Putamen (tissue), 1 donor: ENCODE measurements around the gene FXN.
A peak's percentile ranks its signal among the peaks of the same experiment; 100 is the strongest.
"Not testable (repeated sequence)": the region's sequence is repeated elsewhere in the genome, so short reads cannot be mapped to it uniquely, and the experiment has no call there.

ENCODE experiments used
- DNase-seq: peaks from one replicate; pipeline ENCODE4 v3.0.0-alpha.2; 2016; ENCODE audit warnings: low spot score

Gene FXN

GRCh38 chr9:69104830-69105527, 69.4 kb downstream of the FXN start:
- DNase-seq: no peak

GRCh38 chr9:69107771-69108170, 72.2 kb downstream of the FXN start:
- no peak for DNase-seq

GRCh38 chr9:69108706-69109105, 73.2 kb downstream of the FXN start:
- not testable (repeated sequence) for DNase-seq

GRCh38 chr9:69109152-69109551, 73.6 kb downstream of the FXN start:
- DNase-seq: no peak

GRCh38 chr9:69112646-69113045, 77.1 kb downstream of the FXN start:
- DNase-seq: not testable (repeated sequence)

GRCh38 chr9:69115621-69116020, 80.1 kb downstream of the FXN start:
- DNase-seq: no peak

GRCh38 chr9:69118656-69119055, 83.1 kb downstream of the FXN start:
- no peak for DNase-seq

- DNase-seq: no peak
These were observed 85.0 kb downstream of the FXN start for GRCh38 chr9:69120380-69121154.

- DNase-seq: peak; percentile 52
These were observed 85.9 kb downstream of the FXN start for GRCh38 chr9:69121155-69122081.

GRCh38 chr9:69122082-69122548, 86.6 kb downstream of the FXN start:
- peak; percentile 86 for DNase-seq

- DNase-seq: no peak
These were observed 87.1 kb downstream of the FXN start for GRCh38 chr9:69122549-69123141.

GRCh38 chr9:69130456-69131441, 95.2 kb downstream of the FXN start:
- DNase-seq: no peak

- no peak for DNase-seq
These were observed 96.1 kb downstream of the FXN start for GRCh38 chr9:69131682-69132081.

GRCh38 chr9:69132361-69132760, 96.8 kb downstream of the FXN start:
- DNase-seq: no peak

- no peak for DNase-seq
These were observed 98.9 kb downstream of the FXN start for GRCh38 chr9:69134412-69134811.

GRCh38 chr9:69136185-69136584, 100.6 kb downstream of the FXN start:
- DNase-seq: no peak

GRCh38 chr9:69136779-69137178, 101.2 kb downstream of the FXN start:
- DNase-seq: no peak

- no peak for DNase-seq
These were observed 101.8 kb downstream of the FXN start for GRCh38 chr9:69137311-69137710.

- DNase-seq: no peak
These were observed 104.0 kb downstream of the FXN start for GRCh38 chr9:69139596-69139995.

- no peak for DNase-seq
These were observed 104.7 kb downstream of the FXN start for GRCh38 chr9:69140123-69140735.
